Measurements from ENCODE around the gene VAT1L. TPM values are rescaled to one million over a fixed set of nuclear protein-coding genes. Genes with fewer than 3 reads are reported as not detected.

VAT1L gene
- total and polyA plus RNA-seq, 2 donors (not counting 1 experiment from before 2014, with no cell fraction given): 17.9 to 86.9 TPM

DNA sequence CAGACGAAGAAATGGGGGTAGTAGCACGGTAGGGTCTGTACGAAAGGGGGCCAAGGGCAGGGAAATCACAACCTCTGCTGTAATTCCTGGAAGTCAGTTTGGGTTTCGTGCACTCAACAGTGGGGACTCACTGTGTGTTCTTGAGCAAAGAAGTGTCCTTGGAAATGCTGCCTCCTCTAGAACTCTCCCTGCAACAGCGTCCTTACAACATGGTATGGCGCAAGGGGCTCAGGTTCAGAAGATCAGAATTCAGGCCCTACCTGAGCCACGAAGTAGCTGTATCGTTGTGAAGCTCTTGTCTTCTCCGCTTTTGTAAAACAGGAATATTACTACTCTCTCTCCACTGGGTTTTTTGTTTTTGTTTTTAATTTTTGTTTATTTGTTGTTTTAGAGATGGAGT lies 127.7 kb downstream of the VAT1L start:
- Histone ChIP-seq H3K4me2 (ENCODE audit: extremely low read depth, insufficient read depth, low read length) (no peak overlapping the region), H3K79me2 (ENCODE audit: control insufficient read depth, insufficient read depth, low read length) (no peaks in the 10 kb centered on the region), H2AFZ (ENCODE audit: low read length) (no peak overlapping the region), H3K27ac (ENCODE audit: insufficient read depth, low read length) (no peak overlapping the region), H4K20me1 (ENCODE audit: control insufficient read depth, extremely low read depth, insufficient read depth, low read length) (no peaks in the 10 kb centered on the region), H3K36me3 (ENCODE audit: control insufficient read depth, insufficient read depth, low read length) (no peaks in the 10 kb centered on the region), H3K4me1 (ENCODE audit: control insufficient read depth, extremely low read depth, insufficient read depth, low read length) (no peaks in the 10 kb centered on the region), H3K27me3 (ENCODE audit: control insufficient read depth, insufficient read depth, low read length) (no peaks in the 10 kb centered on the region), H3K9me3 (ENCODE audit: control insufficient read depth, insufficient read depth, low read depth, low read length) (no peaks in the 10 kb centered on the region), H3K4me3 (replicated peaks in 1 of 4; ENCODE audit: control extremely low read depth in 1 of 4, insufficient read depth in 1 of 4, low read depth in 3 of 4, low read length in 4 of 4) (no peak overlapping the region), H3K9ac (ENCODE audit: insufficient read depth, low read length) (no peak overlapping the region)
- no peak for DNase-seq (ENCODE audit: low read depth in 2 of 2)
- TF ChIP-seq EZH2 (IDR thresholded peaks at IDR 0.05; ENCODE audit: low read length, missing control alignments): no peak
- TF ChIP-seq, protein P1, sequence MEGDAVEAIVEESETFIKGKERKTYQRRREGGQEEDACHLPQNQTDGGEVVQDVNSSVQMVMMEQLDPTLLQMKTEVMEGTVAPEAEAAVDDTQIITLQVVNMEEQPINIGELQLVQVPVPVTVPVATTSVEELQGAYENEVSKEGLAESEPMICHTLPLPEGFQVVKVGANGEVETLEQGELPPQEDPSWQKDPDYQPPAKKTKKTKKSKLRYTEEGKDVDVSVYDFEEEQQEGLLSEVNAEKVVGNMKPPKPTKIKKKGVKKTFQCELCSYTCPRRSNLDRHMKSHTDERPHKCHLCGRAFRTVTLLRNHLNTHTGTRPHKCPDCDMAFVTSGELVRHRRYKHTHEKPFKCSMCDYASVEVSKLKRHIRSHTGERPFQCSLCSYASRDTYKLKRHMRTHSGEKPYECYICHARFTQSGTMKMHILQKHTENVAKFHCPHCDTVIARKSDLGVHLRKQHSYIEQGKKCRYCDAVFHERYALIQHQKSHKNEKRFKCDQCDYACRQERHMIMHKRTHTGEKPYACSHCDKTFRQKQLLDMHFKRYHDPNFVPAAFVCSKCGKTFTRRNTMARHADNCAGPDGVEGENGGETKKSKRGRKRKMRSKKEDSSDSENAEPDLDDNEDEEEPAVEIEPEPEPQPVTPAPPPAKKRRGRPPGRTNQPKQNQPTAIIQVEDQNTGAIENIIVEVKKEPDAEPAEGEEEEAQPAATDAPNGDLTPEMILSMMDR (conservative IDR thresholded peaks at IDR 0.05 in 1 of 2, IDR thresholded peaks at IDR 0.05 in 1 of 2; ENCODE audit: low read depth in 1 of 2, low read length in 2 of 2): no peak

DNA sequence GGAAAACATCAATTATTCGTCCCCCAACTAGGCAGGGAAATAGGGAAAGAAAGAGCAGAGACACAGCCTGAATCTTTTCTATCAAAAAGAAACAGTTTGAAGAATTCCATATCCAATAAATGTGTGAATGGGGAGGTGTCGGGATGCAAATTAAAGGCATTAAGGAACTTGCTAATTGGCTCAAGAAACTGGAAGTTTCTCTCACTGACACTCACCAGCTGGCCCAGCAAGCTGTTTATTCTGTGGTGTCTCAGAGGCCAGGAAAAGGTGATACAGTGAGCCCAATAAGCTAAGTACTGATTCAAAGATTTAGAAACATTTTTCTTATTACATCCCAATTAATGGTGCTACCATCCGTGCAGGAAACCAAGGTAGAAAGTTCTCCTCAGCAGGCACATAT lies 129.6 kb downstream of the VAT1L start:
- H3K36me3 ChIP-seq (ENCODE audit: control insufficient read depth, insufficient read depth, low read length): no peaks in the 10 kb centered on the region
- no peaks in the 10 kb centered on the region for H3K4me1 ChIP-seq (ENCODE audit: control insufficient read depth, extremely low read depth, insufficient read depth, low read length)
- H3K9me3 ChIP-seq (ENCODE audit: control insufficient read depth, insufficient read depth, low read depth, low read length): no peaks in the 10 kb centered on the region
- H3K79me2 ChIP-seq (ENCODE audit: control insufficient read depth, insufficient read depth, low read length): no peaks in the 10 kb centered on the region
- TF ChIP-seq, protein P1 (conservative IDR thresholded peaks at IDR 0.05 in 1 of 2, IDR thresholded peaks at IDR 0.05 in 1 of 2; ENCODE audit: low read depth in 1 of 2, low read length in 2 of 2): no peak
- TF ChIP-seq EZH2 (IDR thresholded peaks at IDR 0.05; ENCODE audit: low read length, missing control alignments): no peak
- no peaks in the 10 kb centered on the region for H3K27me3 ChIP-seq (ENCODE audit: control insufficient read depth, insufficient read depth, low read length)
- DNase-seq (ENCODE audit: low read depth in 2 of 2): no peak
- H3K4me2 ChIP-seq (ENCODE audit: extremely low read depth, insufficient read depth, low read length): no peak overlapping the region
- H3K27ac ChIP-seq (ENCODE audit: insufficient read depth, low read length): no peak overlapping the region
- no peaks in the 10 kb centered on the region for H4K20me1 ChIP-seq (ENCODE audit: control insufficient read depth, extremely low read depth, insufficient read depth, low read length)
- H3K9ac ChIP-seq (ENCODE audit: insufficient read depth, low read length): no peak overlapping the region
- no peak overlapping the region for H3K4me3 ChIP-seq (replicated peaks in 1 of 4; ENCODE audit: control extremely low read depth in 1 of 4, insufficient read depth in 1 of 4, low read depth in 3 of 4, low read length in 4 of 4)
- no peak overlapping the region for H2AFZ ChIP-seq (ENCODE audit: low read length)

DNA sequence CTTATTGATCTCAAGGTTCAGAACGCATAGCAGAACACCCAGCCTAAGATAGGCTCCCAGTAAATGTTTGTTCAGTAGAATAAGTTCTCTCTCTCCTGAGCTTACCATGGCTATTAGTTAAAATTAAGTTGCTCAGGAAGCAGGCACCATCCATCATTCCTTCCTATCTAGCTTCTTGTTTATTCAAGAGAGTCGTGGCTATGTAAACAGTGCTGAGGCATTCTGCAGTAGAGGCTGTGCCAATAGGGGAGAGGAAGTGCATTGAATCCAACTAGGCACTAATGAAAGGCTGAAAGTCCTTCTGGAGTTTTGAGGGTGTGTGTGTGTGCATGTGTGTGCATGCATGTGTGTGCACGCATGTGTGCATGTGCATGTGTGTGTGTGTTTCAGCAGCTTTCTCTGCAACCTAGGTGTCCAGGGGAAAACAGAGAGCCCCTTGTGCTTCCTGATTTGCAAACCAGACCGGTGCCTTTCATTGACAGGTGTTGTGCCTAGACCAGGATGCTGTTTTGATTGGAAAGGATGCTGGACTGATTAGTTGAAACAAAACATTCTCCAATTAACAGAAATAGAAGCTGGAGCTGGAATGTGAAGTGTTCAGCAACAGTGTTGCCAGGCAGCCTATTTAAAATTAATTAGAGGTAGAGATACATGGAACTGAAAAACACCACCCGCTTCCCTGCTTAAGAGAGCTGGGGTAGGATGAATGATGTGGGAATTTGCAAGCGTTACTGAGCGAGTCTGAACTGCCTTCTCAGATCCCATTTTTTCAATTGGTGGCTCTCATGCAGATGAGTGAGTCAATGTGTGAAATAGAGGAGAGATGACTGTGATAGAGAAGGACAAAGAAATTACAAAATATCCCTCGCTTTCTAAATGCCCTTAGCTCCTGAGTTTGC lies 130.7 kb downstream of the VAT1L start:
- Histone ChIP-seq H3K4me2 (ENCODE audit: extremely low read depth, insufficient read depth, low read length) (peak overlapping the region; percentile 15), H3K79me2 (ENCODE audit: control insufficient read depth, insufficient read depth, low read length) (no peaks in the 10 kb centered on the region), H4K20me1 (ENCODE audit: control insufficient read depth, extremely low read depth, insufficient read depth, low read length) (no peaks in the 10 kb centered on the region), H2AFZ (ENCODE audit: low read length) (no peak overlapping the region), H3K4me1 (ENCODE audit: control insufficient read depth, extremely low read depth, insufficient read depth, low read length) (no peaks in the 10 kb centered on the region), H3K4me3 (replicated peaks in 1 of 4; ENCODE audit: control extremely low read depth in 1 of 4, insufficient read depth in 1 of 4, low read depth in 3 of 4, low read length in 4 of 4) (no peak overlapping the region), H3K9ac (ENCODE audit: insufficient read depth, low read length) (no peak overlapping the region), H3K27me3 (ENCODE audit: control insufficient read depth, insufficient read depth, low read length) (no peaks in the 10 kb centered on the region), H3K9me3 (ENCODE audit: control insufficient read depth, insufficient read depth, low read depth, low read length) (no peaks in the 10 kb centered on the region), H3K27ac (ENCODE audit: insufficient read depth, low read length) (no peak overlapping the region), H3K36me3 (ENCODE audit: control insufficient read depth, insufficient read depth, low read length) (no peaks in the 10 kb centered on the region)
- TF ChIP-seq, protein P1 (conservative IDR thresholded peaks at IDR 0.05 in 1 of 2, IDR thresholded peaks at IDR 0.05 in 1 of 2; ENCODE audit: low read depth in 1 of 2, low read length in 2 of 2): no peak
- no peak for TF ChIP-seq EZH2 (IDR thresholded peaks at IDR 0.05; ENCODE audit: low read length, missing control alignments)
- DNase-seq (ENCODE audit: low read depth in 2 of 2): peak; percentile 80 to 89
